HG03159 (cell line): ENCODE results near the gene TMEM164.
"Not testable (repeated sequence)": the region's sequence is repeated elsewhere in the genome, so short reads cannot be mapped to it uniquely, and the experiment has no call there.

Experiments used
- ATAC-seq: cut with Tn5 transposase; IDR thresholded peaks from one replicate; pipeline ENCODE4 v1.9.1; 2021; ENCODE audit warnings: mild to moderate bottlenecking, moderate library complexity; ENCODE audit not compliant: unreplicated experiment

The TMEM164 gene

DNA sequence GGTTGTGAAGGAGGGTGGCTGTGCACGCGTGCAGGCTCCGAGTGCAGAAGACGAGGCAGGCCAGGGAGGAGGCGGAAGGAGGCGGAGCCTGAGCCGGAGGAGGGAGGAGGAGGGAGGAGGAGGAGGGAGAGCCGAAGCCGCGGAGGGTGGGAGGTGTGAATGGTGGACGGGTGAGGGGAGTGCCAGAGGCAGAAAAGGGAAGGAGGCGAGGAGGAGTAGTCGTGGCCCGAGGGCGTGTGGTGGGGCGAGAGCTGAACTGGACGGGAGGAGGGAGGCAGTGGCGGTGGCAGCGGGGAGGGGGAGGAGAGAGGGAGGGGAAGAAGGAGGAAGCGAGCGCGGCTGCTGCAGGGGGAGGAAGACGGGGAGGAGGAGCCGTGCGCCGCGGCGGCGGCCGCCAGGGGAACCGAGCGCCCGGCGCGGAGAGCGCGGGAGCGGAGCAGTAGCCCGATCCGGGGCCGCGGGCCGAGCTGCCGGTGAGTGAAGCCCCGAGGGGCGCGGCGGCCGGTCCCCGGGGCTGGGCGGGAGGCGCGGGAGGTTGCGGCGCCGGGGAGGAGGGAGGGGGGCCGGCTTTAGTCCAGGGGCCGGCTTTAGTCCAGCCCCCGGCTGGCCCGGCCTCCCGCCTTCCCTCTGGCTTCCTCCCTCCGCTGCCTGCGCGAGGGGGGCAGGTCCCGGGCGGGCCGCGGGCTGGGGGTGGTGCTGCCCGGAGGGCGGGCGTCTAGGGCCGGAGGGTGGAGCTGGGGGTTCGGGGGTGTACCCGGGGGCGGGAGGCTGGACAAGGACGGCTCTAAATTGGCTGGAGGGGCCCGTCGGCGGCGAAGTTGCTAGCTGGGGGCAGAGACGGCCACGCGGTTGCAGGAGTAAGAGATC, at the start of gene TMEM164:
Gene TMEM164, plus strand, starts transcription at position 815 of the 867 bp plus-strand sequence. CDS start 661 bp downstream, outside the sequence.
- ATAC-seq, result peak; percentile 74

DNA sequence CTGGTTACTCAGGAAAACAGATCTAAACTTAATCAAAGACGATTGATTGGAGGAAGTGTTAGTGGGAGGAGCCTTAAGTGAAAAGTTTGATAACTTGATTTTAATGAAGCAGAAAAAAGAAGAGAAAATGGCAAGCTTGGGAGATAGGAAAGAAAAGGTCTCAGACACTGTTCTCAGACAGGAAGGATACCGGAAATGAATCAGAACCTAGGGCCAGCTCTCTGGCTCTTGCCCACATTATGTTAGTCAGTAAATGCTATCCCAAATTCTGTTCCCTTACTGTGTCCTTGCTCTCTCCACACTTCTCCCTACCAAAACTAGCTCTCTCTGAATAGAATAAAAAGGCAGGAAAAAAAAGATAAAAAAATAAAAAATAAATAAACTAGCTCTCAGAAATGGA, 48.6 kb upstream of the TMEM164 start:
- no peak for ATAC-seq

GRCh38 chrX:109954955-109955354, 48.0 kb upstream of the TMEM164 start:
- ATAC-seq, result no peak

- no peak for ATAC-seq
Observed at GRCh38 chrX:109958266-109958665, 44.6 kb upstream of the TMEM164 start.

GRCh38 chrX:109959356-109959871, 43.5 kb upstream of the TMEM164 start:
- no peak for ATAC-seq

DNA sequence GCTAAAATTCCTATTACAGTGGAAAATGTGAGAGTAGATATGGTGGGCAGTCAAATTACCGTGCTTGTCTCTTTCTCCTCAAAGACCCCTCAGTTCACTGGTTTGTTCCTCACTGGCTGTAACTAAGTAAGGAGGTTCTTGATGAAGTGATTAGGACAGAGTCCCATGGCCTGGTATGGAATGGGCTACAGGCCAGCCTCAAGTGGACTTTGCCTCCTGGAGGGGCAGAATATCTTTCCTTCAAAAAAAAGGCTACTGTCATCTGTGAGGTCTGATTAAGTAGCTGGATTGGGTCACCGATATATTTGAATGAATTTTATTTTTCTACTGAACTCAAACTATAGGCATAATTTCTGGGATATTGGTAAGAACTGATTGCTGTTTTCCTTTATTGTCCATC, 38.5 kb upstream of the TMEM164 start:
- ATAC-seq, result no peak

DNA sequence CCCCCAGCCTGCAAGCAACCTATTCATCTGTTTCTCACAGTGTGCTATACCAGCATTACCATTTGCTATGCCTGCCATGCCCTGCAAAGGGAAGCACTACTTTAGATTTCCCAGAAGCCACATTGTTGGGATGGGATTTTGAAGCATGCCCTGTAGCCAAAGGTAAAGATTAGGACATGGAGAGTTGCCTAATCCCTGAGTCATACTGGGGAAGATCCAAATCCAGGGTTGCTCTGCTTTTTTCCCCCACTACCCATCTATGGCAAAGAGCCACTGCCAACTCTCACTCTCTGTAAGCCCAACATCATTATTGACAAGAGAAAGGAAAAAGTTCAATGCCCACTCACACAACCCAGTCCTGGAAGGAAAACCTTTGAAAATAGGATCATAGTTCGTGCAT, 36.7 kb upstream of the TMEM164 start:
- ATAC-seq, result no peak

- no peak for ATAC-seq
Observed at GRCh38 chrX:109967156-109967555, 35.8 kb upstream of the TMEM164 start.

DNA sequence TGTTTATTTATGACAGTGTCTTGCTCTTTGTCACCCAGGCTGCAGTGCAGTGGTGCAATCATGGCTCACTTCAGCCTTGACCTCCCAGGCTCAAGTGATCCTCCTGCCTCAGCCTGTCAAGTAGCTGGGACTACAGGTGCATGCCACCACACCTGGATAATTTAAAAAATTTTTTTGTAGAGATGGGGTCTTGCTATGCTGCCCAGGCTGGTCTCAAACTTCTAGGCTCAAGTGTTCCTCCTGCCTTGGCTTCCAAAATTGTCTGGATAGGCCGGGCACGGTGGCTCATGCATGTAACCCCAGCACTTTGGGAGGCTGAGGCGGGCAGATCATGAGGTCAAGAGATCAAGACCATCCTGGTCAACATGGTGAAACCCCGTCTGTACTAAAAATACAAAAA, 32.1 kb upstream of the TMEM164 start:
- not testable (repeated sequence) for ATAC-seq

- no peak for ATAC-seq
Observed at GRCh38 chrX:109974906-109975655, 27.8 kb upstream of the TMEM164 start.

DNA sequence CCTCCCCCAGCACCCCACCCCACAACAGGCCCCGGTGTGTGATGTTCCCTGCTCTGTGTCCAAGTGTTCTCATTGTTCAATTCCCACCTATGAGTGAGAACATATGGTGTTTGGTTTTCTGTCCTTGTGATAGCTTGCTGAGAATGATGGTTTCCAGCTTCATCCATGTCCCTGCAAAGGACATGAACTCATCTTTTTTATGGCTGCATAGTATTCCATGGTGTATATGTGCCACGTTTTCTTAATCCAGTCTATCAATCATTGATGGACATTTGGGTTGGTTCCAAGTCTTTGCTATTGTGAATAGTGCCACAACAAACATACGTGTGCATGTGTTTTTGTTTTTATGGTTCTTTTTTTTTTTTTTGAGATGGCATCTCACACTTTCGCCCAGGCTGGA, 17.7 kb upstream of the TMEM164 start:
- not testable (repeated sequence) for ATAC-seq

DNA sequence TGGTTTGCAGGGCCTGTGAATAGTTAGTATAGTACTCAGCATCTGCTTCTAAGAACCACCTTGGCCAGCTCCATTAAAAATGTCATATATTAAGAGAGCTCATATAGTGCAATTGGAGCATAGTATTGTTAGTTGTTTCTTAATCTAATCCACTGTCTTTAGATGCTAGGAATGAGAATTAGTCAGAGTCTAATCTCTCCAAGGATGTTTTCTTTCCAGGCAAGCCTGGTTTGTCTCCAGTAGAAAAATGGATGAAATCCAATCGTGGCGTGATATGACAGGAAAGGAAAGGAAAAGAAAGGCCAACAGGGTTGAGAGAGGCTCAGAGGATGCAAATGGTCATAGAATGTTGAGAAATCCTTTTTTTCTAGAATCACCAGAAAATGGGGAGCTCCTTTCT, 15.0 kb upstream of the TMEM164 start:
- ATAC-seq, result no peak

GRCh38 chrX:109990582-109991276, 12.2 kb upstream of the TMEM164 start:
- no peak for ATAC-seq

DNA sequence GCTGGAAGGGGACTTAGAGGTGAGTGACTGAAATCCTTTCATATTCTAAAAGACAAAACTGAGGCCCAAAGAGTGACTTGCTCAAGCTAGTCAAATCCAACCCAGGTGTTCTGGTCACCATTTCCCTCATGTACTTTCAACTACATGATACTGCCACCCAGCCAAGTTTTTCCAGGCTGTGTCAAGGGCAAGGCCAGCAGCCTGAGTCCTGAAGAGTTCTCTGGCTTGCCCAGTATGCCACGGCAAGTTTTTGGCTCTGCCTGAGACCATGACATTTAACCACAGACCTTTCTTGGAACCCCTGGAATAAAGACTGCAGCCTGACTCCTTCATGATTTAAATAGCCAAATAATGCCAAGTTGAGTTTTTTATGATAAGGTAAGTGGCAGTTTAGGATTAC, 10.7 kb upstream of the TMEM164 start:
- ATAC-seq, result no peak

- no peak for ATAC-seq
Observed at GRCh38 chrX:109995155-109995554, 7.8 kb upstream of the TMEM164 start.

DNA sequence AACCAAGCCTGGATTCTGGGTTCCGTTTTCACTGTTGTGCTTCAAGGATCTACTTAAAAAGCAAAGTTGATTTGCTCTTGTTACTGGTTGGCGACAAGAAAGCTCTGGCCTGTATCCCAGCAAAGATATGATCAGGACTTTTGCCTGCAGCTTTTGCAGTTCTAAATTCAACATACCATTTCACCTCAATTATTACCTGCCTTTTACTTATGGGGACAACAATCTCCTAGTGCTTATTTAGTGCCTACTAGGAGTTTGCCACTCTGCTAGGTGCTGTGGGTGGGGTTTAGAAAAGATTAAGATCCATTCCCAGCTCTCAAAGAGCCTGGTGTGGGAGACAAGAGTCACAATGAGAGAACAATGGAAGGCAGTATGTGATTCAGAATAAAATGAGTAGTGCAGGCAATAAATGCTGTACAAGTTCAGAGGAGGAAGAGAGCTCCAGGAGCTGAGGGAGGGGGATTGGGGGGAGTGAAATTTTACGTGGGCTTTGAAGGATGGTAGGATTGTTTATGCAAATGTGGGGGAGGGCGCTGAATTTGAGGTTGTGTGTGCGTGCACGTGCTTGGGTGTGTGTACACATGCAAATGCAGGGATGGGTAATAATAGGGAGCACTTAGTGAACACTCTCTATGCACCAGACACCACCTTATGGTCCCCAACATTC, 5.0 kb upstream of the TMEM164 start:
- no peak for ATAC-seq

DNA sequence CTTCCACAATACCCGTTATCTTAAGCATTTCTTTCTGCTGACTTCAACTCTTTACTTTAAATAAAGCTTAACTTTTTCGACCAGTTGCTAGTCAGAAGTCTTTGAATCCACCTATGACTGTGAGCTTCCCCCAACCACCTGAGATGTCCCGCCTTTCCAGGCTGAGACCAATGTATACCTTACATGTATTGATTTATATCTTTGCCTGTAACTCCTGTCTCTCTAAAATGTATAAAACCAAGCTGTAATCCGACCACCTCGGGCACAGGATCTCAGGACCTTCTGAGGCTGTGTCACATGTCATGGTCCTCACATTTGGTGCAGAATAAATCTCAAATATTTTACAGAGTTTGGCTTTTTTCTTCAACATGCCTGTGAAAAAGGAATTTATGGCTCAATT, 2.9 kb upstream of the TMEM164 start:
- no peak for ATAC-seq

GRCh38 chrX:110000847-110001713, 1.8 kb upstream of the TMEM164 start:
- ATAC-seq, result no peak

- ATAC-seq, result no peak
Observed at GRCh38 chrX:110001740-110002299, 1.1 kb upstream of the TMEM164 start.
